ENCODE measurements around the gene SELENON. TPM values are rescaled to one million over a fixed set of nuclear protein-coding genes. Genes with fewer than 3 reads are reported as not detected.
A peak's percentile ranks its signal among the peaks of the same experiment; 100 is the strongest.

SELENON gene
- total and polyA plus RNA-seq, 2 donors, result 4.8 to 17.4 TPM

DNA sequence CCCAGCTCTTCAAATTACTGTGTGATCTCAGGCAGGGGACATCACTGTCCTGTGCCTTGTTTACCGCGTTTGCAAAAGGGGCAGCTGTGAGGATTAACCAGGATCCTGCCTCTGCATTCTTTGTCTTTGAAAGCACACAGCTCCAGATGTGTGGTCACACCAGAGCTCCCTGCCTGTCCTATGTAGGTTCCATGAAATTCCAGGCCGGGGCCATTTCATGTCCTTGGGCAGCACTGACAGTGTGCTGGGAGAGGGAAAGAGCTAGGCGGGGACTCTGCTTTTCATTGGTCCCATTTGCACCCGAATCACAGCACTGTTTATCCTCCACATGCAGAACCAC is 42.2 kb upstream of the SELENON start:
- no peak overlapping the region for H3K27ac ChIP-seq (ENCODE audit: low read depth in 1 of 2, low read length in 1 of 2)
- whole genome bisulfite sequencing, result 96% methylated on average over 5 of the region's 5 CpGs
- H3K36me3 ChIP-seq (ENCODE audit: control insufficient read depth in 2 of 2, insufficient read depth in 2 of 2, low read length in 1 of 2), result no peaks in the 10 kb centered on the region
- H3K4me1 ChIP-seq (ENCODE audit: control insufficient read depth in 2 of 2, insufficient read depth in 2 of 2, low read length in 2 of 2), result peaks cover 8 to 36% of the 10 kb centered on the region in 2 donors
- DNase-seq (ENCODE audit: low read depth in 6 of 9, low spot score in 9 of 9), result no peak
- H3K27me3 ChIP-seq (ENCODE audit: control insufficient read depth in 2 of 2, insufficient read depth in 1 of 2, low read length in 1 of 2), result peaks cover 3% of the 10 kb centered on the region in 2 donors
- H3K9me3 ChIP-seq (ENCODE audit: control insufficient read depth in 2 of 2, insufficient read depth in 1 of 2, low read length in 1 of 2), result no peaks in the 10 kb centered on the region
- H3K4me3 ChIP-seq (ENCODE audit: low read length in 2 of 2), result no peak overlapping the region

DNA sequence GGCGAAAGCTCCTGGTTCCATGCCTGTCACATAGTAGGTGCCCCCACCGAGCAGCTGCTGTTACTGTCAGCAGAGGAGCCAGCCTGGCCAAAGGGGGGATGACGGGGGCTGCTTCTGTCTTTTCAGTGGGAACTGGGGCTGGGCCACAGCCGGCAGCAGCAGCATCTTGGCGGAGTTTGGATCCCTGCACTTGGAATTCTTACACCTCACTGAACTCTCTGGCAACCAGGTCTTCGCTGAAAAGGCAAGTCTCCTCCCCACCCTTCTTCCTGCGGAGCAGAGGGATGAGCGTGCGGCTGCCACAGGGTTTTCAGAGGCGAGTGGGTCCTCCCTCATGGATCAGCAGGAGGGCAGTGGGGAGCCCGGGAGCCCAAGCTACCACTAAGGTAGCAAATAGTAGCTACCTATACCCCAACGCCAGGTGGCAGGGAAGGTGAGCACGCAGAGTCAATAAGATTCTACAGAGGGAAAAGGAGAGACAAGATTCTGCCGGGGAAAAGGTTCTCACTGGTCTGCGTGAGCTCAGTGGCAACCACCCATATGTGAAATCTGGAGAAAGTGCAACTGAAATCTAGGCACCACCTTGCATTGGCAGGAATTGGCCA is 41.4 kb upstream of the SELENON start:
- Histone ChIP-seq H3K27ac (ENCODE audit: low read depth in 1 of 2, low read length in 1 of 2) (no peak overlapping the region), H3K9me3 (ENCODE audit: control insufficient read depth in 2 of 2, insufficient read depth in 1 of 2, low read length in 1 of 2) (no peaks in the 10 kb centered on the region), H3K4me1 (ENCODE audit: control insufficient read depth in 2 of 2, insufficient read depth in 2 of 2, low read length in 2 of 2) (peaks cover 8 to 36% of the 10 kb centered on the region in 2 donors), H3K27me3 (ENCODE audit: control insufficient read depth in 2 of 2, insufficient read depth in 1 of 2, low read length in 1 of 2) (peaks cover 3 to 4% of the 10 kb centered on the region in 2 donors), H3K36me3 (ENCODE audit: control insufficient read depth in 2 of 2, insufficient read depth in 2 of 2, low read length in 1 of 2) (no peaks in the 10 kb centered on the region), H3K4me3 (ENCODE audit: low read length in 2 of 2) (no peak overlapping the region)
- 97% methylated on average over 15 of the region's 15 CpGs for whole genome bisulfite sequencing
- DNase-seq (ENCODE audit: low read depth in 6 of 9, low spot score in 9 of 9), result no peak

DNA sequence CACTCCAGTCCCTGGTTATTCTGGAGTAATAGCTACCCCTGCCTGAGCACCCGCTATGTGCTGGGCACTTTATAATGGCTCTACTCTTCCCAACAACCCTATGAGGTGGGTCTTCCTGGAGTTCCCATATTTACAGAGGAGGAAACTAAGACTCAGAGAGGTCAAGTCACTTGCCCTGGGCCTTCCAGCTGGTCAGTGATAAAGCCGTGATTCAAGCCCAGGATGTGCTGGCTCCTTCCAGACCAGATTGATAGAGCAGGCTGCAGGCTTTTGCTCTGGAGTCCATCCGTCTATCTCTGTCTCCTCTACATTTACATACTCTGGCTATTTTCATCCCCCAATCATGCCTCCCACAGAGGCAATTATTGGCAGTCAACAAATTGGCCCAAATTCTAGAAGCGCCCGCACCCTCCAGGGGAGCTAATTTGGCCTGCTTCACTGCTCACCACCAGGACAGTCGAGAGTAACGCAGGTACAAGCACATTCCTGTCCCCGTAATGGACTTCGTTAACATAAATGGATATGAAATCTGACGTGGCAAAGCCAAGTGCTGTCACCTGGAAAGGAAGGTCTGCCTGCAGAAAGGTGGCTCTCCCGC is 39.8 kb upstream of the SELENON start:
- H3K4me3 ChIP-seq (ENCODE audit: low read length in 2 of 2), result no peak overlapping the region
- peaks cover 3 to 6% of the 10 kb centered on the region in 2 donors for H3K27me3 ChIP-seq (ENCODE audit: control insufficient read depth in 2 of 2, insufficient read depth in 1 of 2, low read length in 1 of 2)
- no peak overlapping the region for H3K27ac ChIP-seq (ENCODE audit: low read depth in 1 of 2, low read length in 1 of 2)
- peaks cover 5 to 25% of the 10 kb centered on the region in 2 donors for H3K4me1 ChIP-seq (ENCODE audit: control insufficient read depth in 2 of 2, insufficient read depth in 2 of 2, low read length in 2 of 2)
- 97% methylated on average over 11 of the region's 11 CpGs for WGBS
- no peak for DNase-seq (ENCODE audit: low read depth in 6 of 9, low spot score in 9 of 9)
- H3K9me3 ChIP-seq (ENCODE audit: control insufficient read depth in 2 of 2, insufficient read depth in 1 of 2, low read length in 1 of 2), result peaks cover 0 to 2% of the 10 kb centered on the region in 2 donors
- H3K36me3 ChIP-seq (ENCODE audit: control insufficient read depth in 2 of 2, insufficient read depth in 2 of 2, low read length in 1 of 2), result no peaks in the 10 kb centered on the region

- 95% methylated on average over 5 of the region's 5 CpGs for WGBS
- Histone ChIP-seq H3K4me1 (ENCODE audit: control insufficient read depth in 2 of 2, insufficient read depth in 2 of 2, low read length in 2 of 2) (peaks cover 5 to 25% of the 10 kb centered on the region in 2 donors), H3K27ac (ENCODE audit: low read depth in 1 of 2, low read length in 1 of 2) (no peak overlapping the region), H3K36me3 (ENCODE audit: control insufficient read depth in 2 of 2, insufficient read depth in 2 of 2, low read length in 1 of 2) (no peaks in the 10 kb centered on the region), H3K4me3 (ENCODE audit: low read length in 2 of 2) (no peak overlapping the region), H3K9me3 (ENCODE audit: control insufficient read depth in 2 of 2, insufficient read depth in 1 of 2, low read length in 1 of 2) (peaks cover 0 to 3% of the 10 kb centered on the region in 2 donors), H3K27me3 (ENCODE audit: control insufficient read depth in 2 of 2, insufficient read depth in 1 of 2, low read length in 1 of 2) (peaks cover 3 to 6% of the 10 kb centered on the region in 2 donors)
- DNase-seq (ENCODE audit: low read depth in 6 of 9, low spot score in 9 of 9), result no peak
Measured at GRCh38 chr1:25760871-25761270, 39.1 kb upstream of the SELENON start.

DNA sequence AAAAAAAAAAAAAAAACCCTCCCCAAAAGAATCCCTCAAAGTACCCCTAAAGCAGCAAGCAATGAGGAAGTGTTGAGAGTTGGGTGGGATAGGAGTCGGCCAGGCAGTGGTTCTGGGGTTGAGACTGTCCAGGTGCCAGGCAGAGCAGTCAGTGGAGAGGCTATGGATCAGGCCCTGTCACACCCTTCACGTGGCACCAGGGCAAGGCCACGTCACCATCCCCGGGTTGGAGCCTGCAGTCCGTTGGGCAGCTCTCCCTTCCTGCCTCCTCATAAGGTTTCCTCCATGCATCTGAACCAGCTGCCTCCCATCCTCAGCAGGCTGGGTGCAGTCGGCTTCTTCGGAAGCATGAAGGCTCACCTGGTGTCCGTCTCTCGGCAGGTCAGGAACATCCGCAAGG is 36.5 kb upstream of the SELENON start:
- Histone ChIP-seq H3K4me1 (ENCODE audit: control insufficient read depth in 2 of 2, insufficient read depth in 2 of 2, low read length in 2 of 2) (peaks cover 0 to 19% of the 10 kb centered on the region in 2 donors), H3K27ac (ENCODE audit: low read depth in 1 of 2, low read length in 1 of 2) (no peak overlapping the region), H3K27me3 (ENCODE audit: control insufficient read depth in 2 of 2, insufficient read depth in 1 of 2, low read length in 1 of 2) (peaks cover 3 to 8% of the 10 kb centered on the region in 2 donors), H3K36me3 (ENCODE audit: control insufficient read depth in 2 of 2, insufficient read depth in 2 of 2, low read length in 1 of 2) (no peaks in the 10 kb centered on the region), H3K9me3 (ENCODE audit: control insufficient read depth in 2 of 2, insufficient read depth in 1 of 2, low read length in 1 of 2) (peaks cover 0 to 3% of the 10 kb centered on the region in 2 donors), H3K4me3 (ENCODE audit: low read length in 2 of 2) (no peak overlapping the region)
- 87% methylated on average over 10 of the region's 10 CpGs for WGBS
- no peak for DNase-seq (ENCODE audit: low read depth in 6 of 9, low spot score in 9 of 9)

DNA sequence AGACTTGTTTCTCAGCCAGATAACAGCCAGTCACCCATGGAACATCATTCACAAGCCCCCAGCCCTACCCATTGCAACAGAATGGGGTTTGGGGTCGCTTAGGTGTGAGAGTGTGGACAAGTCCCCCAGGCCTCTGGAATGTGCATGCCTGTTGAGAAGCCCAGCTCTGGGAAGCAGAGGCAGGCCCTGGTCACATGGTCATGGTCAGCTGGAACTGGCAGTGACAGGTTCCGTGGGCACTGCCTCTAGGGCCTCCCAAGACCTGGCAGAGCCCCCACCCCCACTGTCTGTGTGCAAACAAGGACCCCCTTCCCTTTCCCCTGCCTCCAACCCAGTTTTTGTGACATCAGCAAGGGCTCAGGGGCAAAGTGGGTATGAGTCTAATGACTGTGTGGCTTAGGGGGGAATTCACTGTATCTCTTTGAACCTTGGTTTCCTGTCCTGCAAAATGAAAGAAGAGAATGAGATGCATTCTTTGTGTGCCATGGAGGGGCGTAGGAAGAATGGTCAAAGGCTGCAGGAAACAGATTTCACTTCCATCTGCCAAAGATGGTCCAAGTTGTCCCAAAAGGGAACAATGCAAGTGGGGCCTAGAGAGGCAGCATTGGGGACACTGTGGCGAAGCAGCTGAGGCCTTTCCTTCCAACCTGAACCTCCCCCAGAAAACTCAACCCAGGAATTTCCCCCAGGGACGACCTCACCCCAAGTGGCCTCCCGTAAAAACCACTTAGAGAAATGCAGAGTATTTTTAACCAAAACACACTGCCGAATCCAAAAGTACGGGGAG is 34.7 kb upstream of the SELENON start:
- no peak overlapping the region for H3K4me3 ChIP-seq (ENCODE audit: low read length in 2 of 2)
- H3K4me1 ChIP-seq (ENCODE audit: control insufficient read depth in 2 of 2, insufficient read depth in 2 of 2, low read length in 2 of 2), result peaks cover 0 to 32% of the 10 kb centered on the region in 2 donors
- no peak overlapping the region for H3K27ac ChIP-seq (ENCODE audit: low read depth in 1 of 2, low read length in 1 of 2)
- peaks cover 0 to 3% of the 10 kb centered on the region in 2 donors for H3K9me3 ChIP-seq (ENCODE audit: control insufficient read depth in 2 of 2, insufficient read depth in 1 of 2, low read length in 1 of 2)
- H3K27me3 ChIP-seq (ENCODE audit: control insufficient read depth in 2 of 2, insufficient read depth in 1 of 2, low read length in 1 of 2), result peaks cover 6 to 20% of the 10 kb centered on the region in 2 donors
- no peak for DNase-seq (ENCODE audit: low read depth in 6 of 9, low spot score in 9 of 9)
- no peaks in the 10 kb centered on the region for H3K36me3 ChIP-seq (ENCODE audit: control insufficient read depth in 2 of 2, insufficient read depth in 2 of 2, low read length in 1 of 2)
- WGBS, result 72% methylated on average over 8 of the region's 8 CpGs

GRCh38 chr1:25765923-25766589 is 33.9 kb upstream of the SELENON start:
- 64% methylated on average over 13 of the region's 13 CpGs for WGBS
- Histone ChIP-seq H3K27ac (ENCODE audit: low read depth in 1 of 2, low read length in 1 of 2) (peak overlapping the region; percentile 23 to 71), H3K4me3 (ENCODE audit: low read length in 2 of 2) (no peak overlapping the region), H3K36me3 (ENCODE audit: control insufficient read depth in 2 of 2, insufficient read depth in 2 of 2, low read length in 1 of 2) (no peaks in the 10 kb centered on the region), H3K27me3 (ENCODE audit: control insufficient read depth in 2 of 2, insufficient read depth in 1 of 2, low read length in 1 of 2) (peaks cover 11 to 27% of the 10 kb centered on the region in 2 donors), H3K9me3 (ENCODE audit: control insufficient read depth in 2 of 2, insufficient read depth in 1 of 2, low read length in 1 of 2) (peaks cover 0 to 3% of the 10 kb centered on the region in 2 donors), H3K4me1 (ENCODE audit: control insufficient read depth in 2 of 2, insufficient read depth in 2 of 2, low read length in 2 of 2) (peaks cover 4 to 39% of the 10 kb centered on the region in 2 donors)
- DNase-seq (ENCODE audit: low read depth in 6 of 9, low spot score in 9 of 9), result no peak

DNA sequence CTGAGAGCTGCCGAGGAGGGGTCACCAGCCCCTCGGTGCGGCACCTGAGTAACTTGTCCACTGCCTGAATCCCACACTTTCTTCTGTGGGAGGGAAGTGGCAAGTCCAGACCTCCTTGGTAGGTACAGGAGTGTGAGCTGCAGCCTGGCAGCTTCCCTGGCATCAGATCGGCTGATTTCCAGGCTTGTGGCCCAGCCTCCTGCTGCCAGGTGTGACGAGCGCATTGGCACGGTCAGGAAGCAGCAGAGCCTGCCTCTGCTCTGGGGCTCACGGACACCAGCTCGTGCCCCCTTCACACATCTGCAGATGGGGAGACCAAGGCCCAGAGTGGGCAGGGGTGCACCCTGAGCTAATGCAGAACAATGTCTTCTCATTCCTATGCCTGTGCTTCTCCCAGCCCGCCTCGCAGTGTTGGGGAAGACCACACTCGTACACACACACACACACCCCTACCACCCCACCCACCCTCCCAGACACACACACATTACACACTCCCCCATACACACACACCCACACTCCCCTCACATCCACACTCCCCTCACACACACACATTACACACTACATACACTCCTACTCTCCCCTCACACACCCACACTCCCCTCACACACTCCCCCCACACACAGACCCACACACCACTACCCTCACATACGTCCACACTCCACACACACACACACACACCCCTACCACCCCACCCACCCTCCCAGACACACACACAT is 33.1 kb upstream of the SELENON start:
- Histone ChIP-seq H3K4me1 (ENCODE audit: control insufficient read depth in 2 of 2, insufficient read depth in 2 of 2, low read length in 2 of 2) (peaks cover 5 to 47% of the 10 kb centered on the region in 2 donors), H3K4me3 (ENCODE audit: low read length in 2 of 2) (no peak overlapping the region), H3K27me3 (ENCODE audit: control insufficient read depth in 2 of 2, insufficient read depth in 1 of 2, low read length in 1 of 2) (peaks cover 20 to 36% of the 10 kb centered on the region in 2 donors), H3K9me3 (ENCODE audit: control insufficient read depth in 2 of 2, insufficient read depth in 1 of 2, low read length in 1 of 2) (peaks cover 0 to 3% of the 10 kb centered on the region in 2 donors), H3K27ac (ENCODE audit: low read depth in 1 of 2, low read length in 1 of 2) (peak overlapping the region; percentile 23 to 71), H3K36me3 (ENCODE audit: control insufficient read depth in 2 of 2, insufficient read depth in 2 of 2, low read length in 1 of 2) (no peaks in the 10 kb centered on the region)
- WGBS, result 82% methylated on average over 13 of the region's 13 CpGs
- DNase-seq (ENCODE audit: low read depth in 6 of 9, low spot score in 9 of 9), result no peak

Data from thymus (tissue), 11 donors.